Gastrocnemius medialis (tissue), 4 donors: ENCODE measurements around the gene LYSET.
"Not testable (repeated sequence)": the region's sequence is repeated elsewhere in the genome, so short reads cannot be mapped to it uniquely, and the experiment has no call there.

Experiments used
- POLR2A ChIP-seq, 2 donors: fragments of 450-650 bp; IDR thresholded peaks; one replicate each; pipeline ENCODE4 v1.6.1; 2017; ENCODE audit warnings: antibody characterized with exemption in 2 of 2, mild to moderate bottlenecking in 2 of 2, moderate library complexity in 2 of 2
- TF ChIP-seq, protein P1 (sequence below), 5 experiments: fragments of 450-650 bp in 3 of 5; fragments of 200-600 bp in 2 of 5; sonication (generic) in 2 of 5; IDR thresholded peaks in 4 of 5; conservative IDR thresholded peaks in 1 of 5; 1 replicate in 4 of 5; 2 replicates in 1 of 5; pipeline ENCODE4 v1.5.1; 2016 to 2019; ENCODE audit warnings: antibody characterized with exemption in 5 of 5, mild to moderate bottlenecking in 3 of 5, moderate library complexity in 3 of 5

DNA sequence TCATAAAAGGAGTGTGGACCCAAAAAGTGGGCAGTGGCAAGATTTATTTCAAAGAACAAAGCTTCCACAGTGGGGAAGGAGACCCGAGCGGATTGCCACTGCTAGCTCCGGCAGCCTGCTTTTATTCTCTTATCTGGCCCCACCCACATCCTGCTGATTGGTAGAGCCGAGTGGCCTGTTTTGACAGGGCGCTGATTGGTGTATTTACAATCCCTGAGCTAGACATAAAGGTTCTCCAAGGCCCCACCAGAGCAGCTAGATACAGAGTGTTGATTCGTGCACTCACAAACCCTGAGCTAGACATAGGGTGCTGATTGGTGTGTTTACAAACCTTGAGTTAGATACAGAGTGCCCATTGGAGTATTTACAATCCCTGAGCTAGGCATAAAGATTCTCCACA, 15.5 kb upstream of the LYSET start:
- not testable (repeated sequence) for TF ChIP-seq POLR2A (IDR thresholded peaks at IDR 0.05)
- TF ChIP-seq, protein P1, sequence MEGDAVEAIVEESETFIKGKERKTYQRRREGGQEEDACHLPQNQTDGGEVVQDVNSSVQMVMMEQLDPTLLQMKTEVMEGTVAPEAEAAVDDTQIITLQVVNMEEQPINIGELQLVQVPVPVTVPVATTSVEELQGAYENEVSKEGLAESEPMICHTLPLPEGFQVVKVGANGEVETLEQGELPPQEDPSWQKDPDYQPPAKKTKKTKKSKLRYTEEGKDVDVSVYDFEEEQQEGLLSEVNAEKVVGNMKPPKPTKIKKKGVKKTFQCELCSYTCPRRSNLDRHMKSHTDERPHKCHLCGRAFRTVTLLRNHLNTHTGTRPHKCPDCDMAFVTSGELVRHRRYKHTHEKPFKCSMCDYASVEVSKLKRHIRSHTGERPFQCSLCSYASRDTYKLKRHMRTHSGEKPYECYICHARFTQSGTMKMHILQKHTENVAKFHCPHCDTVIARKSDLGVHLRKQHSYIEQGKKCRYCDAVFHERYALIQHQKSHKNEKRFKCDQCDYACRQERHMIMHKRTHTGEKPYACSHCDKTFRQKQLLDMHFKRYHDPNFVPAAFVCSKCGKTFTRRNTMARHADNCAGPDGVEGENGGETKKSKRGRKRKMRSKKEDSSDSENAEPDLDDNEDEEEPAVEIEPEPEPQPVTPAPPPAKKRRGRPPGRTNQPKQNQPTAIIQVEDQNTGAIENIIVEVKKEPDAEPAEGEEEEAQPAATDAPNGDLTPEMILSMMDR (IDR thresholded peaks at IDR 0.05 in 4 of 5, conservative IDR thresholded peaks at IDR 0.05 in 1 of 5), result not testable (repeated sequence)
